Measurements from ENCODE around the gene GPR183. TPM values are rescaled to one million over a fixed set of nuclear protein-coding genes. Genes with fewer than 3 reads are reported as not detected.
A peak's percentile ranks its signal among the peaks of the same experiment; 100 is the strongest.

Gene GPR183
- total and polyA plus RNA-seq, 12 donors = 0.94 to 15.0 (median 8.3) TPM

GRCh38 chr13:99305158-99305557 lies 2.0 kb downstream of the GPR183 start:
- no peak for DNase-seq
- peak overlapping the region in 1 of 4 donors; percentile 10 for H3K4me3 ChIP-seq
- TF ChIP-seq CTCF (IDR thresholded peaks at IDR 0.05) = no peak
- TF ChIP-seq POLR2A (IDR thresholded peaks at IDR 0.05) = no peak
- H3K4me1 ChIP-seq (replicated peaks in 1 of 2) = no peaks in the 10 kb centered on the region
- H3K9me3 ChIP-seq (replicated peaks in 1 of 3) = no peaks in the 10 kb centered on the region
- intact Hi-C loops (cut with DNase I) = no loop called here
- no peaks in the 10 kb centered on the region for H3K36me3 ChIP-seq (replicated peaks in 1 of 2)
- 73 to 91% (median 84%) methylated on average over 5 of the region's 5 CpGs for WGBS, 4 donors
- H3K27me3 ChIP-seq = no peaks in the 10 kb centered on the region
- H3K27ac ChIP-seq = peak overlapping the region in 3 of 5 donors; percentile 24 to 48 (median 45)

- Histone ChIP-seq H3K27me3 (no peaks in the 10 kb centered on the region), H3K4me1 (replicated peaks in 1 of 2) (no peaks in the 10 kb centered on the region), H3K27ac (peak overlapping the region in 4 of 5 donors; percentile 21 to 61 (median 46)), H3K9me3 (replicated peaks in 1 of 3) (no peaks in the 10 kb centered on the region), H3K4me3 (no peak overlapping the region), H3K36me3 (replicated peaks in 1 of 2) (no peaks in the 10 kb centered on the region)
- TF ChIP-seq POLR2A (IDR thresholded peaks at IDR 0.05) (no peak), CTCF (IDR thresholded peaks at IDR 0.05) (no peak)
- intact Hi-C loops (cut with DNase I) = no loop called here
- 74 to 91% (median 87%) methylated on average over 4 of the region's 4 CpGs for WGBS, 4 donors
- DNase-seq = no peak
Measured at GRCh38 chr13:99304541-99304940, 2.7 kb downstream of the GPR183 start.

- no peak overlapping the region for H3K4me3 ChIP-seq
- TF ChIP-seq POLR2A (IDR thresholded peaks at IDR 0.05) = peak in 1 of 2 donors; percentile 21
- TF ChIP-seq CTCF (IDR thresholded peaks at IDR 0.05) = no peak
- intact Hi-C loops (cut with DNase I) = no loop called here
- no peaks in the 10 kb centered on the region for H3K9me3 ChIP-seq (replicated peaks in 1 of 3)
- WGBS, 4 donors = 82 to 95% (median 86%) methylated on average over 14 of the region's 14 CpGs
- H3K27ac ChIP-seq = peak overlapping the region in 3 of 5 donors; percentile 21 to 61 (median 48)
- no peaks in the 10 kb centered on the region for H3K36me3 ChIP-seq (replicated peaks in 1 of 2)
- DNase-seq = peak in 3 of 7 donors; percentile 23 to 36 (median 24)
- no peaks in the 10 kb centered on the region for H3K4me1 ChIP-seq (replicated peaks in 1 of 2)
- H3K27me3 ChIP-seq = no peaks in the 10 kb centered on the region
Measured at GRCh38 chr13:99303863-99304521, 3.2 kb downstream of the GPR183 start.

GRCh38 chr13:99302637-99303505 lies 4.3 kb downstream of the GPR183 start:
- TF ChIP-seq POLR2A (IDR thresholded peaks at IDR 0.05) (no peak), CTCF (IDR thresholded peaks at IDR 0.05) (no peak)
- WGBS, 4 donors = 94 to 98% (median 96%) methylated on average over 7 to 8 of the region's 8 CpGs
- H3K9me3 ChIP-seq (replicated peaks in 1 of 3) = no peaks in the 10 kb centered on the region
- intact Hi-C loops (cut with DNase I) = no loop called here
- no peaks in the 10 kb centered on the region for H3K36me3 ChIP-seq (replicated peaks in 1 of 2)
- H3K4me3 ChIP-seq = no peak overlapping the region
- no peak overlapping the region for H3K27ac ChIP-seq
- no peaks in the 10 kb centered on the region for H3K4me1 ChIP-seq (replicated peaks in 1 of 2)
- no peak for DNase-seq
- no peaks in the 10 kb centered on the region for H3K27me3 ChIP-seq

All from adrenal gland (tissue), 12 donors.